Activated naive CD4-positive, alpha-beta T cell treated with Interleukin-2 at 50 U/mL for 16 hours (primary cell): ENCODE data around the gene BTBD8.
"Not testable (repeated sequence)": the region's sequence is repeated elsewhere in the genome, so short reads cannot be mapped to it uniquely, and the experiment has no call there.

Experiments
- DNase-seq: peaks from one replicate; pipeline ENCODE4 v3.0.0-alpha.2; 2020

Gene BTBD8

GRCh38 chr1:92080128-92080985 lies at the start of gene BTBD8:
BTBD8 (plus strand) TSS chr1:92080345; CDS start chr1:92080572, 227 bp downstream.
- peak; percentile 89 for DNase-seq

DNA sequence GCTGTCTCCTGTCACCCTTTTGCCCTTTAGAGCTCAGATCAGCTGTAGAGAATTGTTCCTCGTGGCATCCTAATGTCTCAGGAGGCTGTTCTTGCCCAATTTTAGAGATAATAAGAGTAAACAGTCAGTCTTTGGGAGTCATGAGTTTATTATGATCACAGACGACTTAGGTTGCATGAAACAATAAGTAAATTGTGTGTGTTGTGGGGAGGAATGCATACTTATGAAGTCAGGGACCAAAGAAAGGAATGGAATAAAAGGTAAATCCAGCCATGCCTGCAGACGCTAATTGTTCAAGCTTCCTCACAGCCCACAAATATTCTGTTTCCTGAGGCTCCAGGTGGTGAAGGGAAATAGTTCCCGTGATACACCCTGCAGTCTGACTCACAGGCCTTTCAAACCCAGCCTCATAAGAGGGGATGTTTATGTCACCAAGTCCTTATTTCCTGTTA lies 49.5 kb upstream of the BTBD8 start:
- no peak for DNase-seq

GRCh38 chr1:92031281-92032110 lies 48.6 kb upstream of the BTBD8 start:
- DNase-seq = no peak

GRCh38 chr1:92037400-92037799 lies 42.7 kb upstream of the BTBD8 start:
- DNase-seq = no peak

DNA sequence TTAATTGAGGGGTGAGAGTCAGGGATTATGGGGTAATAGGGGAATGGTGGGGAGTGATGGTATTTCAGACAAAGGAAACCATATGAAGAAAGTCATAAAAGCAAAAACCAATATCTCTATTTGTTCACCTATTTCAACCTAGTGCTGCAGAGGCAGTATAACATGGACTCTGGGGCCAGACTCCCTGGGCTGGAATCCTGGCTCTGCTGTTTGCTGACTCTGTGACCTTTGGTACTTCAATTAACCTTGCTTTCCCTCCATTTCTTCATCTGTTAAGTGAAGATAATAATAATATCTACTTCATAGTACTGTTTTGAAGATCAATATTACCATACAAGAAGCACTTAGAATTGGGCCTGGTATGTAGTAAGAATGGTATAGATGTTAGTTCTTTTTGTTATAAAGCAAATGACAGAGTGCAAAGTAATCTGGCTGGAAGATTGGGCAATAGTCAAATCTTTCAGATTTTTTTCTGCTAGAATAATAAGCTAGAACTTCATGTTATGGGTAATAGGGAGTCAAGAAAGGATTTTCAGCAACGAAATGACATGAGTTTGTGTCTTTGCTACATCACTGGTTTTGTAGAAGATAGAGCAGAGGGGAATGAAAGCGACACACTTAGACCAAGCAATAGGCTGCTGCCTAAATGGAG lies 41.3 kb upstream of the BTBD8 start:
- DNase-seq = no peak

- DNase-seq = no peak
Observed at GRCh38 chr1:92040971-92041370, 39.2 kb upstream of the BTBD8 start.

DNA sequence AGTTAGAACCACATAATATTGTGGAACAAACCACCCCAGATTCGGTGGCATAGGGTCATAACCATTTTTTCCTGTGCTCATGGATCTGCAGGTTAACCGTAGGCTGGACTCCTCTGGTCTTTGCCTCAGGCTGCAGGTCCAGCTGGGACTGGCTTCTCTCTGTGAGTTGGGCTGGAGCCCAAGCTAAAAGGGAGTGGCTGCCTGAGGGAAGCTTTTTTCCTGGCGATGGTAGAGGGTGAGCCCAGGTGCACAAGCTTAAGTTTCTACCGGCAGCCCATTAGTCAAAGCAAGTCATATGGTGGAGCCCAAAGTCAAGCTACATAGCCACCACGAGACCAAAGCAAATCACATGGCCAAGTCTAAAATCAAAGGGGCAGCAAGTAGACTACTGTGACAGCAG lies 36.5 kb upstream of the BTBD8 start:
- no peak for DNase-seq

DNA sequence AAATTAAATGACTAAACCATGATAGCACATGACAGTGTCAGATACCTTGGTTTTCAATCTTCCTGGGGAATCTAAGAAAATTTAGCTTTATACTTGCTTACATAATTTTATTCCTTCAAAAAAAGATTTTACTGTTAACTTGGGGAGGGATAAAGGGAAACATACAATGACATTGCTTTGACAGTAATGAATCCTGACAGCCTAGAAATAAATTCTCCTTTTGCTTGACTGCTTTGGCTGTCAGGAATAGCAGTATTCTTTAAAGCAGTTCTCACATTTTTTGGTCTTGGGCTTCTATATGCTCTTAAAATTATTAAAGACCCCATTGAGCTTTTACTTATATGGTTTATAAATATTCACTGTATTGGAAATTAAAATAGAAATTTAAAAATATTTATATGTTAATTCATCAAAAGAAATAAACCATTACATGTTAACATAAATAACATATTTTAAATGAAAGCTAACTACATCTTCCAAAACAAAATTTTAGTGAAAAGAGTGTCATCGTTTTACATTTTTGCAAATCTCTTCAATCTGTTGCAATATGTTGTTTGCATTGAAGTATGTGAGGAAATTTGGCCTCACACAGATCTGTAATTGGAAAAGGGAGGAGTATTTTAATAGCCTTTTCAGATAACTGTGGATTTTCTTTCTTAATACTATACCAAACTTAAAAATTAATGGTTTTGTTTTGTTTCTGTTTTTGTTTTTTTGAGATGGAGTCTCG lies 34.2 kb upstream of the BTBD8 start:
- no peak for DNase-seq

- no peak for DNase-seq
Observed at GRCh38 chr1:92051948-92052347, 28.2 kb upstream of the BTBD8 start.

DNA sequence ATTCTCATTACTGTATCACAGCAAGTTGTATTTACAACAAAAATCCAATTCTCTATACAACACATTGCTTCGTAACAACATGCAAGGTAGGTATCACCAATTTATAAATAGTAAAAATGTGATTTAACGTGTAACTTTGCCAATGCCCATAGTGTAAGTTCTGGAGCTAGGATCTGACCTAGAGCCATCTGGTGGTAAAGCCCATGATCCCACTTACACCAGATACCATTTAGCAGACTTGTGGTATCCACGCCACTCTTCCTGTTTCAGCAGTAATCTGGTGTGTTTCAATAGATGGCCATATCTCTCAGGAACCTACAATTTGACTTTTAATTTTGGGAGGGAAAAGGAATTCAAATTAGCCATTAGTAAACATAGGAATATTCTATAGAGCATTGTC lies 15.1 kb upstream of the BTBD8 start:
- no peak for DNase-seq

DNA sequence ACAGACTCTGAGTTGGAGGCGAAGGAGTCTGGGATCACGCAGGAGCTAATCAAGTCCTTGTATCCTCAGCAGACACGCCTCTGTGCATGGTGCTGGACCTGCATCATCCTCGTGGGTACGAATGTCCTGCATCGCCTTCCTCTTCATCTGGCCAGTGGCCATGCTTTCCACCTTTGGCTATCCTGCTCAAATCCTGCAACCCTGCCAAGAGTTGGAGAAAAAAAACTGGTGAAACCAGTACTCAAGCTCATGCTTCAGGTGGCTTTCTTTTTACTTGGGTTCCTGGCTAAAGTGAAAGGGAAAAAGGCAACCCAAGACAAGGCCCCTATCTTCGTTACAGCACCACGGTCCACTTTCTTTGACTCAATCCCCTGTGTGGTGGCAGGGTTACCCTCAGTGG lies 13.8 kb upstream of the BTBD8 start:
- DNase-seq = no peak

DNA sequence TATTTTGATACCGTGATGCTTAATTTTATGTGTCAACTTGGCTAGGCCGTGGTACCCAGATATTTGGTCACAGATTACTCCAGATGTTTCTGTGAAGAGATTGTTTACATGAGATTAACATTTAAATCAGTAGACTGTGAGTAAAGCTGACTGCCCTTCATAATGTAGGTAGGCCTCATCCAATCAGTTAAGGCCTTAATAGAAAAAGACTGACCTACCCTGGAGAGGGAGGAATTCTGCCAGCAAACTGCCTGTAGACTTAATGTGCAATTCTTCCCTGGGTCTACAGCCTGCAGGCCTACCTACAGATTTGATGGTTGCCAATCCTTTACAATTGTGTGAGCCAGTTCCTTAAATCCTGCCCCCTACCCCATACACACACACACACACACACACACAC lies 9.3 kb upstream of the BTBD8 start:
- DNase-seq = no peak

DNA sequence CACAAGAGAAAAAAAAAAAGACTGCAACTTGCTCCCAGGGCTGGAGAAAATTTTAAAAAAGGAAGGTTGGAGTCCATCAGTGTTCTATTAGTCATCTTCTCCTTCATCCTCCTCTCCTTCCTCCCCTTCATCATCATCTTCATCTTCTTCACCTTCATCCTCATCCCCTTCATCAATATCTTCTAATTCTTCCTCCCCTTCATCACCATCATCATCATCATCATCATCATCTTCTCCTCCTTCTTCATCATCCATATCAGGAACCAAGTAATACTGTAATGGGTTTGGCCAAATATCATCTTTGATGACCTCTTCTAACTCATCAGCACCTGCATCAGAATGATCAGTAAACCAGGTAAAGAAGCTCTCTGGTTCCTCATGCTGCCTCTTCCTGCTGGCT lies 5.7 kb upstream of the BTBD8 start:
- not testable (repeated sequence) for DNase-seq

- no peak for DNase-seq
Observed at GRCh38 chr1:92075311-92075710, 4.8 kb upstream of the BTBD8 start, which contains the start of gene SETSIP. SETSIP (minus strand) TSS chr1:92075411; CDS start chr1:92075411, 0 bp downstream.

DNA sequence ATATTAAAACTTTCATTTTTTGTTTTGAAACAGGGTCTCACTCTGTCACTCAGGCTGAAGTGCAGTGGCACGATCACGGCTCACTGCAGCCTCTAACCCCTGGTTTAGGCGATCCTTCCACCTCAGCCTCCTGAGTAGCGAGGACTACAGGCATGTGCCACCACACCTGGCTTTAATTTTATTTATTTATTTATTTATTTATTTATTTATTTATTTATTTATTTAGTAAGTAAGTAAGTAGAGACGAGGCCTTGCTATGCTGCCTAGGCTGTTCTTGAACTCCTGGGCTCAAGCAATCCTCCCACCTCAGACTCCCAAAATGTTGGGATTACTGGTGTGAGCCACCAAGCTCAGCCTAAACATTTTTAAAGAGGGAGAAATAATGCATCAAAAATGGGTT lies 3.8 kb upstream of the BTBD8 start:
- DNase-seq = no peak

- not testable (repeated sequence) for DNase-seq
Observed at GRCh38 chr1:92078077-92078476, 2.1 kb upstream of the BTBD8 start.

DNA sequence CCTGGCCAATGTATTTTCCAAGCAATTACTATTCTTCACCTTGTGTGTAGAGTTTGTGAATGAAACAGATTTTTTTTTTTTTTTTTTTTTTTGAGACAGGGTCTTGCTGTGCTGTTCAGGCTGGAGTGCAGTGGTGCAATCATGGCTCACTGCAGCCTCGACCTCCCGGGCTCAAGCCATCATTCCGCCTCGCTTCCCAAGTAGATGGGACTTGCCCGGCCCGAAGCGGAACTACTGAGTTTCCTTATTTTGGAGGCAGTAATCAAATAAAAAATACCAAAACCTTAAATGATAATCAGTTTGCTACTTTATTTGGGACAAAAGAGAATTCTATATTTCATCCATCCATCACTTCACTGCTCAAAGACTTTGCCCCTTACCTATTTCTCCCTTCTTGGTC lies 704 bp upstream of the BTBD8 start:
- DNase-seq = no peak

DNA sequence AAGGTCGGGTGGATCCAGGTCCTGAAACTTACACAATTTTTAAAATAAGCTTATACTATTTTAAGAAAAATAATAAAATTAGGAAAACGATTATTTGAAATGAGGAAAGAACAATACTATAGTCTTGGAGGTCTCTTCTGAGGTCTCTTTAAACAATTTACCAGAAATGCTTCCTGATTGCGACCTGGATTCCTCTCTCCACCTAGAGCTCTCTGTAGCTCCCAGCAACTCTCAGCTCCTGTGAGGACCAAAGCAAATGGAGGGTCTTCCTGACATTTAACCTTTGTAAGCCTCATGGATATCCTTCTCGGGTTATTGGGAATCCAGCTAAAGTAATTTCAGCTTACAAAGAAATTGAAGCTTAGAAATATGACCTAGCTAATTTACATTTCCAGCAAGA lies 886 bp downstream of the BTBD8 start:
- DNase-seq = no peak

DNA sequence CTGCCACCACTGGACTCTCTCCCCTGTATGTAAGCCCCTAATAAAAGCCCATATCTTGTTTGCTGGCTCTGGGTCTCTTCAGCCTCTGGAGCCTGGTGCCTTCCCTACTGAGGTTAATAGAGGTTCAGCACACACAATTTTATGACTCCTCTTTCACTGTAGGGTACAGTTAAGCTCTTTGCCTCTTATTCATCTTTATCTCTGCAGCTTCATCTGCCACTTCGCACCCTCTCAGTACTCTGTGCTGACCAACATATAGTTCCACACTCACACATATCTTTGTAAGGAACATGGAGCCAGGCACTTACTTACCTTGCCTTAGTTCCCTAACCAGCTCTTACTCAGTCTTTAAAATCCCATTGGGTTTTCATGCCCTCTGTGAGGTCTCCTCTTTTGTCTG lies 4.5 kb downstream of the BTBD8 start:
- DNase-seq = no peak

DNA sequence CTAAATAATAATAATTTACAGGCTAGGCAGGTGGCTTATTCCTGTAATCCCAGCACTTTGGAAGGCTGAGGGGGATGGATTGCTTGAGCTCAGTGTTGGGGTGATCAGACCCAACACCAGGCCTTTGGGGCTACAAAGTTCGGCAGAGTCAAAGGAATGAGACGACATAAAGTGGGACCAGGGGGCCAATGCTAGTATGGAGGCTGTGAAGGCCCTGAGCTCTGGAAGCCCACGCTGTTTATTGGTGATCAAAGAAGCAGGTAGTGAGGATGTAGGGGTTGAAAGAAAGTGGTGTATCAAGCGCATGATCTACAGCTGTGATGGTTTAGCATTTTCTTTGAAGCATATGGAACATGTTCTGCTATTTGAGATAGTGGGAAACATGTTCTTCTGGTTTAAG lies 5.6 kb downstream of the BTBD8 start:
- no peak for DNase-seq

DNA sequence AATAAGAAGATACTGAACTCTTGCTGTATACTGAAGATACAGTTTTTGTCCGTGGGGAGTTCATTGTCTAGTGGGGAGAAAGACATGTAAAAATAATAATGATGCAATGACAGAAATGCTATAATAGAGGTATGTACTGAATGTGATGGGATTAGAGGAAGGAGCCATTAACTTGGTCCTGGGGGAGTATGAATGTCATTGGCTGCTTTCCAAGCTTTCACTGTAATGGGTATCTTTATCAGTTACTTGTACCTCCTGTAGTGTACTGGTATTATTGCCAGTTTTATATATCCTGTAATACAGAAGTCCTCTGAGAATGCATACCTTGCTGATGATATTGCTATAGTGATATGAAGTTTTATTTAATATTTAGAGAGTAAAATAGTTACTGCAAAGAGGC lies 7.4 kb downstream of the BTBD8 start:
- no peak for DNase-seq

- DNase-seq = no peak
Observed at GRCh38 chr1:92091625-92092024, 11.5 kb downstream of the BTBD8 start.

DNA sequence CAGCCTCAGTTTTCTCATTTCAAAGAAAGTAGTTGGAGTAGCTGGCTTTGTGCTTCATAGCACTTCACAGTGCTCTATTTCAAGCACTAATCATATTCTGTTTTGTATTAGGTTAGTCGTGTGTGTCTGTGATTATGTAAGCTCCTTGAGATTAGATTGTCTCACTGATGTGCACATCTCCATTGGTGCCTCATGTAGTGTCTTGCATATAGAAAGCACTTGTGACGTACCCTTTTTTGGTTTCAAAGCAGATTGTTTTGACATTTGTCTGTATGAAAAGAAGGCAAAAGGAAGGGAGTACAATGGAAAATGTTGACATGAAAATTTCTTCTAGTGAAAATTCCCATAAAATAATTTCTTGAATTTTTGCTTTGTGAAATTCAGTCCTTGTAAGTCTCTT lies 13.9 kb downstream of the BTBD8 start:
- DNase-seq = no peak
